Left ventricle myocardium superior (tissue), 1 donor: ENCODE measurements around the gene MOCOS. TPM values are rescaled to one million over a fixed set of nuclear protein-coding genes. Genes with fewer than 3 reads are reported as not detected.
A peak's percentile ranks its signal among the peaks of the same experiment; 100 is the strongest.

Source experiments
- ATAC-seq: fragments of 200-7000 bp; cut with Tn5 transposase; one replicate; pipeline ENCODE4 v1.9.1; 2020; ENCODE audit warnings: mild to moderate bottlenecking, moderate library complexity
- DNase-seq: peaks from one replicate; pipeline ENCODE4 v3.0.0-alpha.2; 2020
- intact Hi-C: fragments of 100-400 bp; cut with micrococcal nuclease; formaldehyde crosslinking; loops from one replicate; pipeline ENCODE4 v1.11.0; 2022
- total RNA-seq: library from RNA; stranded (reverse); fragmentation: NEBNext Ultra II Directional; extraction: Animal tissue kit (Norgen Biotek cat#: 25700); gene quantifications from one replicate; pipeline ENCODE4 v1.2.1, GENCODE V29; 2021
- donor health status: DM: no; HTN: yes; CAD: no; lungs with severe emphysema.

MOCOS gene
- total RNA-seq, 1 donor from 2014 or later: 0.27 TPM

GRCh38 chr18:36250827-36251226, 63.5 kb downstream of the MOCOS start:
- ATAC-seq (no peak), DNase-seq (no peak)
- intact Hi-C loops: no loop called here

- intact Hi-C loops: no loop called here
- DNase-seq: no peak
- no peak for ATAC-seq
These were observed 67.9 kb downstream of the MOCOS start for GRCh38 chr18:36255072-36255698.

GRCh38 chr18:36256094-36256493, 68.8 kb downstream of the MOCOS start:
- DNase-seq: no peak
- intact Hi-C loops: no loop called here
- no peak for ATAC-seq

DNA sequence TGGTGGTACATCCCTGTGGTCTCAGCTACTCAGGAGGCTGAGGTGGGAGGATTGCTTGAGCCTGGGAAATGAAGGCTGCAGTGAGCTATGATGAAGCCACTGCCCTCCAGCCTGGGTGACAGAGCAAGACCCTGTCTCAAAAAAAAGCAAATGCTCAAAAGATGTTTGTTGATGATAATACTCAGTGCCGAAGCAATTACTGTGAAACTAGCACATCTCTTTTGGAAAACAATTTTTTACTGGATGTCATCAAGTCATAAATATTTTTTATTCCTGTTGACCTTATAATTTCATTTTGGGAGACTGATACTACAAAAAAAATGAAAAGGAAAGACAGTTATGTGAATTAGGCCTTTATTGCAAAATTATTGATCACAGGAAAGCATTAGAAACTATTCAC, 75.7 kb downstream of the MOCOS start:
- intact Hi-C loops: no loop called here
- ATAC-seq (no peak), DNase-seq (no peak)

GRCh38 chr18:36264283-36264682, 77.0 kb downstream of the MOCOS start:
- ATAC-seq (no peak), DNase-seq (no peak)
- intact Hi-C loops: no loop called here

- intact Hi-C loops: no loop called here
- DNase-seq: no peak
- no peak for ATAC-seq
These were observed 77.7 kb downstream of the MOCOS start for GRCh38 chr18:36265015-36265414.

DNA sequence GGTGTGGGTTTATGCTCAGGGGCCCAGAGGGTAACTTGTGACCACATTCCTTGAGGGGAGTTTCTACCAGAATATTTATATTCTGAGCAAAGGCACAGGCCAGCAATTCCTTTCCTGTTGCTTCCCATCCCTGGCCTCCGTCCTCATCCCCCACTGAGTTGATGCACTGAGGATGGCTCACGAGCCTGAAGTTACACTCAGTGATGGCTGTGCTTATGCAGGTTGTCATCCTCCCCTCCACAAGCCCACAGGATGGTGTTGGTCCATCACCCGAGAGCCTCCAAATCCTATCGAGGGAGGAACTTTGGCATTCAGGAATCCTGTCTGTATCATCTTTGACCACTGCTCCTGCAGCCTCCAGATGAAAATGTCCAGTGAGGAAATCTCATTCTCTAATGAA, 81.9 kb downstream of the MOCOS start:
- intact Hi-C loops: no loop called here
- ATAC-seq (no peak), DNase-seq (no peak)

GRCh38 chr18:36271153-36271552, 83.9 kb downstream of the MOCOS start:
- ATAC-seq (no peak), DNase-seq (no peak)
- intact Hi-C loops: loop anchor here (10.0 kb wide), 1 partner anchor 86 kb away; the partner anchor contains the start of gene MOCOS

- intact Hi-C loops: loop anchor here (10.0 kb wide), 1 partner anchor 89 kb away; the partner anchor contains the start of gene MOCOS
- DNase-seq: no peak
- no peak for ATAC-seq
These were observed 86.0 kb downstream of the MOCOS start for GRCh38 chr18:36273347-36273746.

- ATAC-seq (no peak), DNase-seq (no peak)
- intact Hi-C loops: loop anchor here (10.0 kb wide), 1 partner anchor 89 kb away; the partner anchor contains the start of gene MOCOS
These were observed 86.9 kb downstream of the MOCOS start for GRCh38 chr18:36274083-36274715.

DNA sequence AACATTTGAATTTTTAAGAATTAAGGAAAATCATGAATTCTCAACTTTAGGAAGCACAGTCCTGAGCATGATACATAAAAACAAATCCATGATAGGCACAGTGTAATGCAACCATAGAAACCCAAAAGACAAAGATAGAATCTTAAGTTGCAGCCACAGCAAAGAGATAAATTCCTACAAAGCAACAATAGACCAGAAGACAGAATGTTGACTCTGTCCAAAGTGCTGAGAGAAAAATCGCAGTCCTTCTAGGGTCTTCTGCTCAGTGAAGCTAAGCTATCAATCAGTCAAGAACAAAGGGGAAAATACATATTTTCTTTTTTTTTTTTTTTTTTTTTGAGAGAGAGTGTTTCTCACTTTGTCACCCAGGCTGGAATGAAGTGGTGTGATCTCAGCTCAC, 88.3 kb downstream of the MOCOS start:
- no peak for ATAC-seq
- intact Hi-C loops: loop anchor here (10.0 kb wide), 1 partner anchor 91 kb away; the partner anchor contains the start of gene MOCOS

GRCh38 chr18:36279001-36279400, 91.7 kb downstream of the MOCOS start:
- DNase-seq (no peak), ATAC-seq (no peak)
- intact Hi-C loops: loop anchor here (10.0 kb wide), 1 partner anchor 94 kb away; the partner anchor contains the start of gene MOCOS

More for the DNA sequence above, 88.3 kb downstream of the MOCOS start:
- no peak for DNase-seq

DNA sequence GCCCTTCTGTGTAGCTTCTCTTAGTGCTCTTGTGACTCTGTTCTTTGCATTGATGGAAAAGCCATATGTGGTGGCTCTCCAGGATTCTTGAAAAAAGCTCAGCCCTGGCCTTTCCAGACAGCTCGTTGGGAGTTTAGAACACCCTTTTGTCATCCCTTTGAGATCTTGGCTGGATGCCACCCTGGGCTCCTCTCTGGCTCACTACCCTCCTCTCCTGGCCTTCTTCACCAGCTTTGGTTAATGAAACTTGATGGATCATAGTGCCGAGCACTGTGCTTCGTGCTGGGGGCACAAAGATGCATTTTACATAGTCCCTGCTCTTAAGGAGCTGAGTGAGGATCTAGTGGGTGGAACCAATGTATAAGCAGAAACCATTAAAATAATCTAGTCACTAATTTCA, 94.6 kb downstream of the MOCOS start:
- no peak for DNase-seq
- no peak for ATAC-seq
- intact Hi-C loops: loop anchor here (5.0 kb wide), 1 partner anchor 265 kb away; no protein-coding TSS in a partner anchor

DNA sequence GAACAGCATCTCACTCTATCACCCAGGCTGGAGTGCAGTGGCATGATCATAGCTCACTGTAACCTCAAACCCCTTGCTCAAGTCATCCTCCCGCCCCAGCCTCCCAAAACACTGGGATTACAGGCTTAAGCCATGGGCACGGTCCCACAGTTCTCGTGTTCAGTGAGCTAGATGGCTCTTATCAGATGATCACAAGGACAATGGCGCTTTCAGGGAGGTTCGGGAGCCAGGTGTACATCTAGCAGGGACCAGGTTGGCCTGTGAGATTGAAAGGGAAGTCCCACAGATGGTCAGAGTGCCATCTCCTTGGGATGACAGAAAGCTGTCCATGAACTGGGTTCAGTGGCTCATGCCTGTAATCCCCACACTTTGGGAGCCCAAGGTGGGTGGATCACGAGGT, 96.2 kb downstream of the MOCOS start:
- intact Hi-C loops: loop anchor here (5.0 kb wide), 1 partner anchor 266 kb away; no protein-coding TSS in a partner anchor
- DNase-seq: no peak
- ATAC-seq: no peak

DNA sequence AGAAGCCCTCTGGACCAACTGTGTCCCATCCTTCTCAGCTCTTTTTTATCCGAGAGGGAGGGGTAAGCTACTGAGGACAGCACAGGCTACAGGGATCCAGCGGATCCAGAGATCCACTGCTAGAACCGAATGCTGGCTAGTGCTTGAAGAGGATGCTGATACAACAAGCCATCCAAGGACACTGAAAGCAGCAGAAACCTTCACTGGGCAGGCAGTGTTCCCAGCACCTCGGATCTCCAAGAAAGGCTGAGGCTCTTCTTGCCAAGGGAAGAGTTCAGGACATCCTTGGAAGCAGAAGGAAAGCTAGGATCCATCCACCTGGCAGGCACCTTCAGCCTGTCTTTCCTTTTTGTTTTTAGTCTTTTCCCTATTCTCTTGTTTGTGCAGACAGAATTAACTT, 97.0 kb downstream of the MOCOS start:
- intact Hi-C loops: loop anchor here (2.0 to 5.0 kb wide), 2 partner anchors 187 to 267 kb away; no protein-coding TSS in a partner anchor
- DNase-seq (no peak), ATAC-seq (no peak)

GRCh38 chr18:36284671-36285295, 97.5 kb downstream of the MOCOS start:
- intact Hi-C loops: loop anchor here (2.0 to 5.0 kb wide), 2 partner anchors 188 to 267 kb away; no protein-coding TSS in a partner anchor
- DNase-seq (no peak), ATAC-seq (peak; percentile 45)

- ATAC-seq: no peak
- DNase-seq: no peak
- intact Hi-C loops: no loop called here
These were observed 100.4 kb downstream of the MOCOS start for GRCh38 chr18:36287653-36288052.

DNA sequence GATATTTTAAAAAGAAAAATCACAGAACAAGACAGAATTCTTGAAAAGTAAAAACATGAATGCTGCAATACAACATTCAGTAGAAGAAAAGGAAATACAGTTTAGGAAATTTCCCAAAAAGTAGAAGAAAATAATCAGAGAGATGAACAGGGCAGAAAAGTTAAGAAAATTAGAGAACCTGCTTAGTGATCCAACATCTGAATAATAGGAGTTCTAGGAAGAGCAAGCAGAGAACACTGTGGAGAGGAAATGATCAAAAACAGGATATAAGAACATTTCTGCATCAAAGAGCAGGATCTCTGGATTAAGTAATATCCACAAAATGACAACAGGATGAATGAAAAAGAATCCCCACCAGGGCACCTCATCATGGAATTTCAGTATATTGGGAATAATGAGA, 101.4 kb downstream of the MOCOS start:
- no peak for ATAC-seq
- DNase-seq: no peak
- intact Hi-C loops: no loop called here

DNA sequence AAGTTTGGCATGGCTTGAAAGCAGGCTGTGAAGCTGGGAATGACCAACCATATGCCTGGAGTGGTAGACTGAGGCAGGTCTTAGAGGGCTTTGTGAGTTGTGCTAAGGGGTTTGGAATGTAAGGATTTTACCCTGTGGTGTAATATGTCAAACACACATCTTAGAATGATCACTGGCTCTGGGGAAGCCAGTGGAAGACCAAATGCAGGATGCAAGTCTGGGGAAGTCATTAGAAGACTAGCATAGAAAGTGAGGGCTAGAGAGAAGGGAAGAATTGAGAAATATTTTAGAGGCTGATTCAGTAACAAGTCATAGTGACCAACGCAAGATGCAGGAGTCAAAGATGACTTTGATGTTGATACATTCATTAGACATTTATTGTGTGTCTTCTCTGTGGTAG, 106.7 kb downstream of the MOCOS start:
- intact Hi-C loops: no loop called here

GRCh38 chr18:36295214-36295613, 107.9 kb downstream of the MOCOS start:
- DNase-seq: no peak
- intact Hi-C loops: no loop called here
- ATAC-seq: no peak

More for the DNA sequence above, 106.7 kb downstream of the MOCOS start:
- ATAC-seq: no peak
- no peak for DNase-seq
